Stimulated activated CD8-positive, alpha-beta memory T cell treated with anti-CD3 and anti-CD28 coated beads, Interleukin-15, amount 100 ng/mL, for 4 hours (primary cell): ENCODE measurements around the gene EEFSEC.
A peak's percentile ranks its signal among the peaks of the same experiment; 100 is the strongest.

ENCODE experiments used
- DNase-seq, 2 donors: peaks; one replicate each; pipeline ENCODE4 v3.0.0-alpha.2; 2020; ENCODE audit warnings: low read depth in 2 of 2

EEFSEC gene

DNA sequence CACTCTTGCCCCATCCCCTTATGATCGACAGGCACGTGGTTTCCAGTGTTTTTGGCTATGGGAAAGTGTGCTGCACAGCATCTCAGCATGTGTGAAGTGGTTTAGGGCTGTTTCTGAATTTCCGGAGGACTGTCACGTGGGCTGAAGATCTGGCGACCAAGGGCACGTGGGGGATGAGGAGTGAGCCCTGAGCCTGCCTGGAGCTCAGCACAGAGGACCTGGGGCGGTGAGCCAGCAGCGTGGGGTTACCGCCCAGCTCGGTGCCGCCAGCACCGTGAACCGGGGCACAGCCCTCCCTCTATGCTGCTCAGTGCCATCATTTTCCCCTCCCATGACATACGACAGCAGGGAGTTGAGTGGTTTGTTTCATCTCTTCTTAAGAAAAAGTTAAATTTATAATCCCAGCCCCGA, 163.2 kb downstream of the EEFSEC start:
- DNase-seq, result peak; percentile 27 to 47

- no peak for DNase-seq
These were observed 163.9 kb downstream of the EEFSEC start for GRCh38 chr3:128317101-128317697.

- DNase-seq, result no peak
These were observed 164.5 kb downstream of the EEFSEC start for GRCh38 chr3:128317698-128318231.

DNA sequence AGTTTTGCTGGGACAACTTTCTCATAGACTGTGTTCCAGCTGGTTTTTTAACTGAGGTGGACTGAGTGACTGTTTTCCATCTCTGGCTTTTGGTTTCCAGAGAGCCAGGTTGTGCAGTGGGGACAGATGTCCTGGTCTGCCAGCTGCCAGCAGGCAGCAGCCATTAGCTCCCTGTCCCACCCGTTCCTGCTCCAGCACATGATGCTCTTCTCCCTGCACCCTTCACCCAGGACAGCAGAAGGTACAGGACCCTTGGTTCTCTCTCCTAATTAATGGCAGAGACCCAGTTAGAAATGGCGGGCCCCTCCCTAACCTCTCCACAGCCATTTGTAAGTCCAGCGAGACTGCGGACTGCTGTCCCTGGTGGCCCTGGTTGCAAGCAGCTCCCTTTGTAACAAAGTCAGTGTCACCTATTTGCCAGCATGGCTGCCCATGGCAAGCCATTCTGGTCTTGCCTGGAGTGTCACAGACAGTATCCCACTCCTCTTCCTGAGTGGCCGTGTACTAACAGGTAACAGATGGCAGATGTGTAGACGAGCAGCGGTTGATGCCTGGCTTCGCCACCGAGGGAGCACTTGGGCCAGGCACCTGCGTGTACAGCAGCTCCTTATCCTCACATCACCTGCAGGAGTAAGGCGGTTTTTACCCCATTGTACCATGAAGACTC, 165.1 kb downstream of the EEFSEC start:
- no peak for DNase-seq

DNA sequence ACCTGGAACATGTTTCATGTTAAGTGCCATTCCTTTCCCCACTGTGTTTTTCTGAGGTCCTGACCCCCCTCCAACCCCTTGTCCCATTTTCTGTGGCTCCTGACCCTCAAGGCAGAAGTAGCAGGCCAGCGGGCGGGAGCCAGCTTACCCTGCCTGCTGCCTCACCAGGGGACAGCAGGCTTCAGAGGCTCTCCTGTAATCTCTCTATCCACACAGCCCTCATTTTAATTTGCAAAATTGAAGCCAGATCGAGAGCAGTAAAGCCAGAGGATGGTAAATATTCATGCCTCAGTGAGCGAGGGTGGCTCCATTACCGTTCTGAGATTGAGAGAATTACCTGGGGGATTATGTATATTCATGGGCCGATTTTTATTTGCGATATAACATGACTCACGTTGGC, 165.8 kb downstream of the EEFSEC start:
- DNase-seq, result no peak

GRCh38 chr3:128319741-128320141, 166.5 kb downstream of the EEFSEC start:
- no peak for DNase-seq

GRCh38 chr3:128320551-128321340, 167.5 kb downstream of the EEFSEC start:
- DNase-seq, result no peak

- DNase-seq, result no peak
These were observed 168.1 kb downstream of the EEFSEC start for GRCh38 chr3:128321418-128321817.

DNA sequence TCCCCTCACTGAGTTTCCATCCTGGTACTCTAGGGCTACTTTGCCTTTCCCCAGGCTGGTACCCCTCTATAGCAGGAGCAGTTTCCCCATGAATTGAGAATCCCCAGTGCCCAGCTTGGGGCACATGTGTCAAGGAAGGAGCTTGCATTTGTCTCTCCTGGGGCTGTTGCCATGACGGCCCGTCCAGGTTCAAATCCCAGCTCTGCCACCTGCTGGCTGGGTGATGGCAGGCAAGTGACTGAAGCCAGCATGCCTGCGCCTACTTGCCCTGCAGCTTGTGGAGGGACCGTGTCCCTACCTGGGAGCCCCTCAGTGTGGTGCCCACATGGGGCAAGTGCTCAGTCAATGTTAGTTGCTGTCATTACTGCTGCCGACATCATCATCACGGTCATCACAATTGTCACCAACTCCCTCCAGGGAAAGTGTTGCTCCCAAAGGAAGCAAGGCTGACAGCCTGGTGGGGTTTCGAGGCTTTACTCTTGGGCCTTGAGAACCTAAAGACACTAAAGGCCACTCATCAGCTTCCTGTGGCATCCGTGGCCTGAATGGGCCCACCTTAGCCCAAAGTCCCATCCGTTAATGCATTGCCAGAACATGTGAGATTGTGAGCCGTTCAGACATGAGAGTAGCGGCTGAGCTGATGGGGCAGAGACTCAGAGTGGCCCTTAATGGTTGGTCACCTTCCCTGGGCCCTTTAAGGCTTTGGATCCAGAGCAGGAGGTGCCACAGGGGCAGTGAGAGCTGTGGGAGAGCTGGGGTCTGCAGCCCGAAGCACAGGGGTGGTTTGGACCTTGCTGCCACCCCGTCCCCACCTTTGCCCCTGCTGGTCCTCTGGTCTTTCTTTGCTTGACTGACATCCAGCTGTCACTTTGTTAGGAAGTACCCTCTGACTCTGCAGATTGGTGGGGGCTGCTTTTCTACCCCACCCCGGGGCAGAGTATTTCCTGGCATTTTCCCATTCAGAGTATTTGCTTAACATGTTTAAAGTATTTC, 169.0 kb downstream of the EEFSEC start:
- DNase-seq, result peak in 1 of 2 donors; percentile 16

GRCh38 chr3:128323206-128324081, 170.2 kb downstream of the EEFSEC start:
- no peak for DNase-seq

GRCh38 chr3:128324911-128325592, 171.8 kb downstream of the EEFSEC start:
- no peak for DNase-seq

GRCh38 chr3:128326051-128326823, 173.0 kb downstream of the EEFSEC start:
- DNase-seq, result no peak

DNA sequence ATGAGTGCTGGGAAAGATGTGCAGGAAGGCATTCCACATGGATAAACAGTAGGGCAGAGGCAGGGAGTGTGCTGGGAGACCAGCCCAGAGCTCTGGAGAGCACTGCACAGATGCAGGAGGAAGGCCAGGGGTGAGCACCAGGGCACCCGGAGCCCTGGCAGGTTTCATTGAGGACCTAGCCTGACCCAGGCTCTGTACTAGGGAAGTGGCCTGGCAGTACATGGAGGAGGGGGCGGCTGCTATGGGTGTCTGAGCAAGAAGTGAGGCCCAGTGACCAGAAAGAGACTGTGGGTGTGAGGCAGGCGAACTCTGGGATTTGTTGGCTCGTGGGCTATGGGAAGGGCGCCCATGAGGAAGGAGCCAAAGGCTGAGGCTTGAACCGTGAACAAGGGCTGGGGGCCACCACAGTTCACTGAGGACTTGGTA, 174.3 kb downstream of the EEFSEC start:
- no peak for DNase-seq

DNA sequence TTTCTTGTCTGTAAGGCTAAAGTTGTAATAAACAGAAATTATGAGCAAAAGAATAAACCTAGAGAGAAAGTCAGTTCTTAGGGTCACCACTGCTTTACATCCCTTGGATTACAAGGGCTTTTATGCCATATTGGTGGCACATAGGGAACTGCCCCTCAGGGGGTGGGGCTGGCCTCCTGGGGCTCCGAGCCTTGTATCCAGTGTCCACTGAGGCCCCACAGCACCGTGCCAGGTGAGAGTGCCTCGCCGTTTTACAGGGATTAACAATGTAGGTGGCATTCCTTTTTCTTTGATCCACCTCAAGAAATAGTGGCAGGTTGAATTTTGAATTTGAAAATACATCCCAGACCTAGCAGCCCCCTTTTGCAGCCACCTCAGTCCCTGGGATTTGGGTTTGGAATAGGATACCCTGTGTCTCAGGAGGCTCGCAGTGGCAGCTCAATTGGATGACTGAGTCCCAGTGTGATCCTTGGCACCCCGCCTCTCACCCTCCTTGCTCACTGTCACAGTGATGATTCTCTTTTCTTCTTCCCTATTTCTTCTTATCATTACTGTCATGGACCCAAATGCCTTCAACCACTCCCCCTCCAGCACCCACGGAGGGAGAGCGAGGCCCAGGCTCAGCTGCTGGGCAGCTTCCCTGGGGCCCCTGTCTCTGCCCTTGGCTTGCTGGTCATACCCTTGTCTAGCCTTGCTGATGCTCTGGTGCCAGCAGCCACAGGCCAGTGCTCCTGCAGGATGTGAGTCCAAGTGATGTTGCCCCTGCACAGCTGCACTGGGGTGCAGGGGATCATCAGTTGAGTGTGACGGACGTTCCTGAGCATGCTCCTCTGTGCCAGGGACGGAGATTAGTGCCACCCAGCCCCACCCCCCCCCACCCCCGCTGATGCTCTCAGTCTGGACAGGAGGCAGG, 175.5 kb downstream of the EEFSEC start:
- no peak for DNase-seq

DNA sequence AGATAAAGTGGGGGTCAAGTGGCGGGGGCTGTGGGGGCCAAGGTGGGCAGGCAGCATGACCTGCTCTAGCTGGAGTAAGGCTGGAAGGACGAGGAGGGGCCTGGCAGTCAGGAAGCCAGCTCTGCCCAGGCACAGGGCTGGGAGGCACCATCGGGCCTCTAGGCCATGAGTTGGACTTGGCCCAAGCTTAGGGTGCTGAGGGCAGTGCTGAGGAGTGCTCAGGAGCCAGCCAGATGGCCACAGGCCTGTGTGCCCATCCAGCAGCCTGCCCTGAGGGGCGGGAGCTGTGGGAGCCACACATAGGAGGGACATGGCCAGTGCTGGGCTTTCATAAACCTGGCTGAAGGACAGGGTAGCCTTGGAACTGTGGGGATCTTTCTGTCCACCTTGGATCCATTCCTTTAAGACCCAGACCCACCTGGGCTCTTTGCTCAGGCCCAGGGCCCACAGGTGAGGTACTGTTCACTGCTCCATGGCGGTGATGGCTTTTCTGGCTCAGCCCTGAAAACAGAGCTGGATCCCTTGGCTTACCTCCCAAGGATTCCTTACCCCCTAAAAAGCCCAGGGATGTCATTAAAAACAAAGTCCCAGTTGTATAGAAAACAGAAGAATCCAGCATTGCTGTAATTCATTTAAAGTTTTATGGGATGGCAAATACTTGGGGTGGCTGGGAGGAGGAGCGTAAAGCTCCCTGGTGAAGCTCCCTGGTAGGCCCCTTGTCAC, 176.4 kb downstream of the EEFSEC start:
- no peak for DNase-seq

GRCh38 chr3:128330214-128330842, 177.0 kb downstream of the EEFSEC start:
- no peak for DNase-seq
